Measurements from ENCODE around the gene PRR3. TPM values are rescaled to one million over a fixed set of nuclear protein-coding genes. Genes with fewer than 3 reads are reported as not detected.
"Not testable (repeated sequence)": the region's sequence is repeated elsewhere in the genome, so short reads cannot be mapped to it uniquely, and the experiment has no call there.

The PRR3 gene
- 2.2 and 2.5 TPM in 2 replicates for total RNA-seq

- peak in 1 of 2 donors; percentile 83 for DNase-seq (ENCODE audit: low read depth in 2 of 2)
These were observed at the start of gene PRR3 for GRCh38 chr6:30556906-30557682. TSS of gene PRR3 (plus strand) at chr6:30557295. CDS start at chr6:30557345, 50 bp downstream.

GRCh38 chr6:30507849-30508827 is 49.0 kb upstream of the PRR3 start:
- no peak for DNase-seq (ENCODE audit: low read depth in 2 of 2)

GRCh38 chr6:30508890-30509736 is 48.0 kb upstream of the PRR3 start:
- DNase-seq (ENCODE audit: low read depth in 2 of 2): peak in 1 of 2 donors; percentile 30

GRCh38 chr6:30510419-30511168 is 46.5 kb upstream of the PRR3 start:
- no peak for DNase-seq (ENCODE audit: low read depth in 2 of 2)

GRCh38 chr6:30511169-30511546 is 45.9 kb upstream of the PRR3 start:
- no peak for DNase-seq (ENCODE audit: low read depth in 2 of 2)

GRCh38 chr6:30513451-30513850 is 43.6 kb upstream of the PRR3 start:
- no peak for DNase-seq (ENCODE audit: low read depth in 2 of 2)

GRCh38 chr6:30515106-30515505 is 42.0 kb upstream of the PRR3 start:
- no peak for DNase-seq (ENCODE audit: low read depth in 2 of 2)

GRCh38 chr6:30515944-30516753 is 40.9 kb upstream of the PRR3 start:
- peak; percentile 99 to 100 for DNase-seq (ENCODE audit: low read depth in 2 of 2)

GRCh38 chr6:30516754-30517076 is 40.4 kb upstream of the PRR3 start:
- DNase-seq (ENCODE audit: low read depth in 2 of 2): not testable (repeated sequence)

GRCh38 chr6:30517767-30518504 is 39.2 kb upstream of the PRR3 start:
- not testable (repeated sequence) for DNase-seq (ENCODE audit: low read depth in 2 of 2)

- not testable (repeated sequence) for DNase-seq (ENCODE audit: low read depth in 2 of 2)
These were observed 38.5 kb upstream of the PRR3 start for GRCh38 chr6:30518505-30519145.

GRCh38 chr6:30520522-30520921 is 36.6 kb upstream of the PRR3 start:
- DNase-seq (ENCODE audit: low read depth in 2 of 2): no peak

GRCh38 chr6:30521082-30521481 is 36.0 kb upstream of the PRR3 start:
- peak in 1 of 2 donors; percentile 35 for DNase-seq (ENCODE audit: low read depth in 2 of 2)

- not testable (repeated sequence) for DNase-seq (ENCODE audit: low read depth in 2 of 2)
These were observed 35.1 kb upstream of the PRR3 start for GRCh38 chr6:30521952-30522351.

- not testable (repeated sequence) for DNase-seq (ENCODE audit: low read depth in 2 of 2)
These were observed 30.7 kb upstream of the PRR3 start for GRCh38 chr6:30526444-30526843.

GRCh38 chr6:30529349-30529875 is 27.7 kb upstream of the PRR3 start:
- DNase-seq (ENCODE audit: low read depth in 2 of 2): not testable (repeated sequence)

GRCh38 chr6:30530014-30530413 is 27.1 kb upstream of the PRR3 start:
- no peak for DNase-seq (ENCODE audit: low read depth in 2 of 2)
